IMR-90 (cell line): ENCODE data around the gene ITGB4. TPM values are rescaled to one million over a fixed set of nuclear protein-coding genes. Genes with fewer than 3 reads are reported as not detected.

Experiments
- ATAC-seq: fragments of 200-7000 bp; cut with Tn5 transposase; 2 replicates; pipeline ENCODE4 v1.9.1; 2020; ENCODE audit warnings: low read depth, mild to moderate bottlenecking, moderate library complexity
- BruUV-seq: library from RNA; stranded (reverse); fragments of 400-500 nt; replicated peaks from 2 replicates; lab custom pipeline; 2021; lab: Mats Ljungman, UMichigan
- CTCF ChIA-PET: fragments of 300-600 bp; formaldehyde crosslinking; extraction: SDS; loops from one replicate; lab custom pipeline; 2021; ENCODE audit warnings: antibody characterized with exemption; lab: Yijun Ruan, JAX
- POLR2A ChIA-PET: fragments of 300-600 bp; sonication (Branson Sonifier 250); formaldehyde crosslinking; loops from one replicate; lab custom pipeline; 2022; ENCODE audit warnings: antibody characterized with exemption; ENCODE audit not compliant: unreplicated experiment; lab: Charles Lee
- DNase-seq: peaks from one replicate; pipeline ENCODE4 v3.0.0; 2013
- H2AFZ ChIP-seq: replicated peaks from 2 replicates; pipeline ENCODE3; 2013; ENCODE audit warnings: low read length, mild to moderate bottlenecking; ENCODE audit not compliant: poor library complexity
- H2AK5ac ChIP-seq: 2 replicates; pipeline ENCODE4 v1.6.1; 2013; ENCODE audit warnings: low read depth, low read length, inconsistent platforms
- H2AK9ac ChIP-seq: replicated peaks from 2 replicates; pipeline ENCODE3; 2013; ENCODE audit warnings: mild to moderate bottlenecking, low read depth, low read length, moderate library complexity; ENCODE audit not compliant: poor library complexity
- H2BK120ac ChIP-seq: 2 replicates; pipeline ENCODE4 v1.6.1; 2013; ENCODE audit warnings: low read depth, low read length, inconsistent platforms
- H2BK15ac ChIP-seq: 3 replicates; pipeline ENCODE4 v1.6.1; 2013; ENCODE audit warnings: low read depth, low read length, inconsistent platforms
- H2BK20ac ChIP-seq: 2 replicates; pipeline ENCODE4 v1.6.1; 2013; ENCODE audit warnings: low read depth, mild to moderate bottlenecking, inconsistent platforms, low read length, moderate library complexity
- H2BK5ac ChIP-seq: 2 replicates; pipeline ENCODE4 v1.6.1; 2013; ENCODE audit warnings: mild to moderate bottlenecking, low read depth, low read length, inconsistent platforms; ENCODE audit not compliant: poor library complexity, severe bottlenecking
- H3K14ac ChIP-seq: replicated peaks from 2 replicates; pipeline ENCODE4 v1.6.1; 2013; ENCODE audit warnings: low read depth, low read length, inconsistent platforms
- H3K18ac ChIP-seq: 2 replicates; pipeline ENCODE4 v1.6.1; 2013; ENCODE audit warnings: low read depth, low read length, control low read depth
- H3K23ac ChIP-seq: 2 replicates; pipeline ENCODE4 v1.6.1; 2013; ENCODE audit warnings: low read depth, low read length, inconsistent platforms
- H3K27ac ChIP-seq: 2 replicates; pipeline ENCODE4 v1.5.1; 2013; ENCODE audit warnings: mild to moderate bottlenecking, control low read depth, low read length; ENCODE audit not compliant: insufficient read depth
- H3K27me3 ChIP-seq: 2 replicates; pipeline ENCODE4 v1.6.1; 2013; ENCODE audit warnings: low read length; ENCODE audit not compliant: control insufficient read depth, insufficient read depth
- H3K36me3 ChIP-seq: 2 replicates; pipeline ENCODE4 v1.6.1; 2013; ENCODE audit warnings: low read length, mixed read lengths; ENCODE audit not compliant: control insufficient read depth, insufficient read depth
- H3K4ac ChIP-seq: 2 replicates; pipeline ENCODE4 v1.6.1; 2013; ENCODE audit warnings: low read depth, low read length, inconsistent platforms
- H3K4me1 ChIP-seq: 2 replicates; pipeline ENCODE4 v1.6.1; 2013; ENCODE audit warnings: low read length, mixed read lengths; ENCODE audit not compliant: control insufficient read depth, insufficient read depth
- H3K4me2 ChIP-seq: 2 replicates; pipeline ENCODE4 v1.6.1; 2013; ENCODE audit warnings: low read depth, mild to moderate bottlenecking, control low read depth, low read length, moderate library complexity
- H3K4me3 ChIP-seq: 2 replicates; pipeline ENCODE4 v1.5.1; 2013; ENCODE audit warnings: low read depth, mild to moderate bottlenecking, control low read depth, low read length, moderate library complexity; ENCODE audit not compliant: insufficient read depth
- H3K56ac ChIP-seq: 2 replicates; pipeline ENCODE4 v1.6.1; 2013; ENCODE audit warnings: low read length, inconsistent platforms; ENCODE audit not compliant: insufficient read depth; ENCODE audit errors: extremely low read depth
- H3K79me1 ChIP-seq, 2 experiments: 2 replicates each; pipeline ENCODE4 v1.6.1; 2013; ENCODE audit warnings: low read length in 2 of 2, inconsistent platforms in 1 of 2, low read depth in 1 of 2
- H3K9ac ChIP-seq: 2 replicates; pipeline ENCODE4 v1.6.1; 2013; ENCODE audit warnings: low read depth, low read length, control low read depth
- H3K9me1 ChIP-seq: 2 replicates; pipeline ENCODE4 v1.6.1; 2013; ENCODE audit warnings: low read length, inconsistent platforms; ENCODE audit not compliant: insufficient read depth
- H3K9me3 ChIP-seq: 2 replicates; pipeline ENCODE4 v1.6.1; 2013; ENCODE audit warnings: low read length; ENCODE audit not compliant: control insufficient read depth, insufficient read depth
- H4K20me1 ChIP-seq: 2 replicates; pipeline ENCODE4 v1.6.1; 2013; ENCODE audit warnings: low read length, inconsistent platforms; ENCODE audit not compliant: insufficient read depth
- H4K5ac ChIP-seq: 2 replicates; pipeline ENCODE4 v1.6.1; 2013; ENCODE audit warnings: mild to moderate bottlenecking, low read depth, low read length, control low read depth
- H4K8ac ChIP-seq, 2 experiments: 2 replicates each; pipeline ENCODE4 v1.6.1; 2013; ENCODE audit warnings: low read depth in 2 of 2, low read length in 2 of 2, control low read depth in 1 of 2, inconsistent platforms in 1 of 2
- H4K91ac ChIP-seq: 2 replicates; pipeline ENCODE4 v1.6.1; 2013; ENCODE audit warnings: low read depth, low read length, inconsistent platforms; ENCODE audit not compliant: insufficient read depth
- BHLHE40 ChIP-seq: fragments of 150-350 bp; IDR thresholded peaks from 2 replicates; pipeline ENCODE4 v1.6.1; 2016; ENCODE audit warnings: mild to moderate bottlenecking, low read depth, low read length
- CEBPB ChIP-seq: IDR thresholded peaks from 2 replicates; pipeline ENCODE4 v1.6.1; 2012; ENCODE audit warnings: low read depth, low read length, improper control_type of control experiment
- CHD1 ChIP-seq: IDR thresholded peaks from 2 replicates; pipeline ENCODE4 v1.6.1; 2012; ENCODE audit warnings: low read depth, low read length, improper control_type of control experiment
- FOS ChIP-seq: fragments of 150-350 bp; IDR thresholded peaks from 2 replicates; pipeline ENCODE4 v1.6.1; 2016; ENCODE audit warnings: low read depth, low read length
- MAFK ChIP-seq: IDR thresholded peaks from 2 replicates; pipeline ENCODE4 v1.6.1; 2012; ENCODE audit warnings: low read depth, low read length, improper control_type of control experiment
- MAZ ChIP-seq: IDR thresholded peaks from 2 replicates; pipeline ENCODE4 v1.6.1; 2012; ENCODE audit warnings: low read depth, mild to moderate bottlenecking, low read length, improper control_type of control experiment, moderate library complexity, borderline replicate concordance
- MXI1 ChIP-seq: IDR thresholded peaks from 2 replicates; pipeline ENCODE4 v1.6.1; 2012; ENCODE audit warnings: low read depth, mild to moderate bottlenecking, low read length, moderate library complexity, borderline replicate concordance
- NFE2L2 ChIP-seq: fragments of 150-350 bp; IDR thresholded peaks from 2 replicates; pipeline ENCODE4 v1.6.1; 2016; ENCODE audit warnings: low read depth, mild to moderate bottlenecking, low read length
- POLR2A ChIP-seq: IDR thresholded peaks from 2 replicates; pipeline ENCODE4 v1.6.1; 2012; ENCODE audit warnings: mild to moderate bottlenecking, low read depth, low read length
- RAD21 ChIP-seq: IDR thresholded peaks from 2 replicates; pipeline ENCODE4 v1.6.1; 2012; ENCODE audit warnings: low read length, improper control_type of control experiment
- RCOR1 ChIP-seq: IDR thresholded peaks from 2 replicates; pipeline ENCODE4 v1.6.1; 2012; ENCODE audit warnings: mild to moderate bottlenecking, low read length, improper control_type of control experiment; ENCODE audit not compliant: insufficient replicate concordance
- RFX5 ChIP-seq: IDR thresholded peaks from 2 replicates; pipeline ENCODE4 v1.8.0; 2012; ENCODE audit warnings: low read depth, mild to moderate bottlenecking, low read length, moderate library complexity
- SMC3 ChIP-seq: fragments of 150-350 bp; IDR thresholded peaks from 2 replicates; pipeline ENCODE4 v1.6.1; 2016; ENCODE audit warnings: low read depth, mild to moderate bottlenecking, antibody characterized with exemption, low read length, moderate library complexity
- WGBS, 2 experiments: methylation state at CpG; one replicate each; pipeline versions ENCODE4 v1.1.5 to v1.1.7; 2013; ENCODE audit warnings: missing lambda C conversion rate in 2 of 2; ENCODE audit not compliant: insufficient read length in 1 of 2; ENCODE audit errors: extremely low coverage in 2 of 2; 5-methylcytosine and 5-hydroxymethylcytosine counted together
- dilution Hi-C: fragments of 300-500 bp; cut with HindIII; formaldehyde crosslinking; loops from one replicate; pipeline ENCODE4 v1.14.3; 2018; ENCODE audit warnings: low sequenced_read_pairs; ENCODE audit not compliant: unreplicated experiment
- in situ Hi-C: fragments of 300-500 bp; cut with MboI; formaldehyde crosslinking; loops from 3 replicates; pipeline ENCODE4 v1.14.3; 2019; ENCODE audit warnings: low sequenced_read_pairs, inconsistent platforms, mixed read lengths
- intact Hi-C: fragments of 100-400 bp; cut with micrococcal nuclease; formaldehyde crosslinking; loops from 2 replicates; pipeline ENCODE4 v1.10.0; 2022
- polyA plus RNA-seq, 3 experiments: library from polyadenylated mRNA; depleted of rRNA; stranded (reverse); fragments of >200 nt; gene quantifications; 2 replicates each; pipeline ENCODE4 v1.2.3, GENCODE V29; 2012; ENCODE audit warnings: low replicate concordance in 1 of 3
- total RNA-seq: library from RNA; depleted of rRNA; stranded (reverse); fragments of >200 nt; gene quantifications from 2 replicates; pipeline ENCODE4 v1.2.3, GENCODE V29; 2012
- TF ChIP-seq, protein P1 (sequence below): fragments of 150-350 bp; IDR thresholded peaks from 2 replicates; pipeline ENCODE4 v1.6.1; 2017; ENCODE audit warnings: mild to moderate bottlenecking, antibody characterized with exemption, low read length, low read depth
- TF ChIP-seq, protein P2 (sequence below): fragments of 150-350 bp; IDR thresholded peaks from 2 replicates; pipeline ENCODE4 v1.6.1; 2016; ENCODE audit warnings: low read depth, mild to moderate bottlenecking, low read length, moderate library complexity, borderline replicate concordance
- TF ChIP-seq, protein P3 (sequence below): conservative IDR thresholded peaks from 2 replicates; pipeline ENCODE4 v1.5.1; 2012; ENCODE audit warnings: mild to moderate bottlenecking, low read depth, low read length, improper control_type of control experiment

ITGB4 gene
- total and polyA plus RNA-seq, 2 of the 4 experiments (the other 2 are of a cell fraction): under 0.01 to 0.27 TPM

DNA sequence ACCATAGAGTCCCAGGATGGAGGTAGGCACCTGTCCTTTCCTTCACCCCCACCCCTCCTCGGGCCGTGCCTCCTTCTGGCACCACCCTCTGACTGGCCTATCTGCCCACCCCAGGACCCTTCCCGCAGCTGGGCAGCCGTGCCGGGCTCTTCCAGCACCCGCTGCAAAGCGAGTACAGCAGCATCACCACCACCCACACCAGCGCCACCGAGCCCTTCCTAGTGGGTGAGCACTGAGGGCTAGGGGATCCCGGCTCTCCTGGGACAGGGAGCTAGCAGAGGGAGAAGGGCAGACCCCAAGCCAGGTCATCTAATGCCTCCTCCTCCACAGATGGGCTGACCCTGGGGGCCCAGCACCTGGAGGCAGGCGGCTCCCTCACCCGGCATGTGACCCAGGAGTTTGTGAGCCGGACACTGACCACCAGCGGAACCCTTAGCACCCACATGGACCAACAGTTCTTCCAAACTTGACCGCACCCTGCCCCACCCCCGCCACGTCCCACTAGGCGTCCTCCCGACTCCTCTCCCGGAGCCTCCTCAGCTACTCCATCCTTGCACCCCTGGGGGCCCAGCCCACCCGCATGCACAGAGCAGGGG, 35.9 kb downstream of the ITGB4 start:
- CTCF ChIA-PET: no interaction called here
- WGBS, 2 experiments: no CpG with 5 or more reads among the region's 21 CpGs
- Histone ChIP-seq H2BK15ac (no peak overlapping the region), H2AFZ (no peak overlapping the region), H3K4me2 (no peak overlapping the region), H4K20me1 (no peaks in the 10 kb centered on the region), H4K91ac (no peak overlapping the region), H4K5ac (no peak overlapping the region), H3K4me3 (no peak overlapping the region), H3K27ac (no peak overlapping the region), H2BK20ac (no peak overlapping the region), H3K27me3 (no peaks in the 10 kb centered on the region; the same call in 1 of the 2 replicates), H4K8ac (no peak overlapping the region), H2AK5ac (no peak overlapping the region), H2AK9ac (no peak overlapping the region), H2BK5ac (no peak overlapping the region), H3K56ac (no peak overlapping the region), H3K9ac (no peak overlapping the region), H2BK120ac (no peak overlapping the region), H3K79me1 (no peaks in the 10 kb centered on the region), H3K9me1 (peaks cover 3% of the 10 kb centered on the region; the same call in 1 of the 2 replicates), H3K9me3 (no peaks in the 10 kb centered on the region), H3K14ac (no peak overlapping the region), H3K36me3 (no peaks in the 10 kb centered on the region), H3K4ac (no peak overlapping the region), H3K23ac (no peak overlapping the region), H3K18ac (no peak overlapping the region), H3K4me1 (peaks cover 6% of the 10 kb centered on the region)
- POLR2A ChIA-PET: no interaction called here
- in situ Hi-C loops: no loop called here
- DNase-seq: no peak
- BruUV-seq: no TSS peak
- TF ChIP-seq, protein P1, sequence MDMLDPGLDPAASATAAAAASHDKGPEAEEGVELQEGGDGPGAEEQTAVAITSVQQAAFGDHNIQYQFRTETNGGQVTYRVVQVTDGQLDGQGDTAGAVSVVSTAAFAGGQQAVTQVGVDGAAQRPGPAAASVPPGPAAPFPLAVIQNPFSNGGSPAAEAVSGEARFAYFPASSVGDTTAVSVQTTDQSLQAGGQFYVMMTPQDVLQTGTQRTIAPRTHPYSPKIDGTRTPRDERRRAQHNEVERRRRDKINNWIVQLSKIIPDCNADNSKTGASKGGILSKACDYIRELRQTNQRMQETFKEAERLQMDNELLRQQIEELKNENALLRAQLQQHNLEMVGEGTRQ: no peak
- TF ChIP-seq BHLHE40 (no peak), RCOR1 (no peak), CHD1 (no peak), FOS (no peak), RFX5 (no peak), RAD21 (no peak), SMC3 (no peak), CEBPB (no peak), POLR2A (no peak), MAZ (no peak), NFE2L2 (no peak), MXI1 (no peak), MAFK (no peak)
- TF ChIP-seq, protein P2, sequence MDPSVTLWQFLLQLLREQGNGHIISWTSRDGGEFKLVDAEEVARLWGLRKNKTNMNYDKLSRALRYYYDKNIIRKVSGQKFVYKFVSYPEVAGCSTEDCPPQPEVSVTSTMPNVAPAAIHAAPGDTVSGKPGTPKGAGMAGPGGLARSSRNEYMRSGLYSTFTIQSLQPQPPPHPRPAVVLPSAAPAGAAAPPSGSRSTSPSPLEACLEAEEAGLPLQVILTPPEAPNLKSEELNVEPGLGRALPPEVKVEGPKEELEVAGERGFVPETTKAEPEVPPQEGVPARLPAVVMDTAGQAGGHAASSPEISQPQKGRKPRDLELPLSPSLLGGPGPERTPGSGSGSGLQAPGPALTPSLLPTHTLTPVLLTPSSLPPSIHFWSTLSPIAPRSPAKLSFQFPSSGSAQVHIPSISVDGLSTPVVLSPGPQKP: no peak
- TF ChIP-seq, protein P3, sequence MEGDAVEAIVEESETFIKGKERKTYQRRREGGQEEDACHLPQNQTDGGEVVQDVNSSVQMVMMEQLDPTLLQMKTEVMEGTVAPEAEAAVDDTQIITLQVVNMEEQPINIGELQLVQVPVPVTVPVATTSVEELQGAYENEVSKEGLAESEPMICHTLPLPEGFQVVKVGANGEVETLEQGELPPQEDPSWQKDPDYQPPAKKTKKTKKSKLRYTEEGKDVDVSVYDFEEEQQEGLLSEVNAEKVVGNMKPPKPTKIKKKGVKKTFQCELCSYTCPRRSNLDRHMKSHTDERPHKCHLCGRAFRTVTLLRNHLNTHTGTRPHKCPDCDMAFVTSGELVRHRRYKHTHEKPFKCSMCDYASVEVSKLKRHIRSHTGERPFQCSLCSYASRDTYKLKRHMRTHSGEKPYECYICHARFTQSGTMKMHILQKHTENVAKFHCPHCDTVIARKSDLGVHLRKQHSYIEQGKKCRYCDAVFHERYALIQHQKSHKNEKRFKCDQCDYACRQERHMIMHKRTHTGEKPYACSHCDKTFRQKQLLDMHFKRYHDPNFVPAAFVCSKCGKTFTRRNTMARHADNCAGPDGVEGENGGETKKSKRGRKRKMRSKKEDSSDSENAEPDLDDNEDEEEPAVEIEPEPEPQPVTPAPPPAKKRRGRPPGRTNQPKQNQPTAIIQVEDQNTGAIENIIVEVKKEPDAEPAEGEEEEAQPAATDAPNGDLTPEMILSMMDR: no peak
- intact Hi-C loops: no loop called here
- dilution Hi-C loops: no loop called here
- ATAC-seq: no peak
